T-helper 2 cell treated with Interferon-gamma antibody and Interleukin-4, amounts not matched to agents 5 μg/mL and 100 μg/mL, for 36 hours (primary cell): ENCODE data around the gene TTC17.
"Not testable (repeated sequence)": the region's sequence is repeated elsewhere in the genome, so short reads cannot be mapped to it uniquely, and the experiment has no call there.

ENCODE experiments used
- DNase-seq: peaks from one replicate; pipeline ENCODE4 v3.0.0; 2021; ENCODE audit warnings: low spot score
- H3K27ac Mint-ChIP-seq: one replicate; pipeline ENCODE4 v1.8.0; 2021; ENCODE audit warnings: mild to moderate bottlenecking, mixed read lengths
- H3K27me3 Mint-ChIP-seq: one replicate; pipeline ENCODE4 v1.8.0; 2021; ENCODE audit warnings: low read depth, mixed read lengths
- H3K36me3 Mint-ChIP-seq: one replicate; pipeline ENCODE4 v1.8.0; 2021; ENCODE audit warnings: low read depth, mixed read lengths
- H3K4me1 Mint-ChIP-seq: one replicate; pipeline ENCODE4 v1.8.0; 2021; ENCODE audit warnings: low read depth, mixed read lengths
- H3K4me3 Mint-ChIP-seq: one replicate; pipeline ENCODE4 v1.8.0; 2022; ENCODE audit warnings: mild to moderate bottlenecking, moderate library complexity, mixed read lengths
- H3K9me3 Mint-ChIP-seq: one replicate; pipeline ENCODE4 v1.8.0; 2021; ENCODE audit warnings: mixed read lengths

Gene TTC17, protein sequence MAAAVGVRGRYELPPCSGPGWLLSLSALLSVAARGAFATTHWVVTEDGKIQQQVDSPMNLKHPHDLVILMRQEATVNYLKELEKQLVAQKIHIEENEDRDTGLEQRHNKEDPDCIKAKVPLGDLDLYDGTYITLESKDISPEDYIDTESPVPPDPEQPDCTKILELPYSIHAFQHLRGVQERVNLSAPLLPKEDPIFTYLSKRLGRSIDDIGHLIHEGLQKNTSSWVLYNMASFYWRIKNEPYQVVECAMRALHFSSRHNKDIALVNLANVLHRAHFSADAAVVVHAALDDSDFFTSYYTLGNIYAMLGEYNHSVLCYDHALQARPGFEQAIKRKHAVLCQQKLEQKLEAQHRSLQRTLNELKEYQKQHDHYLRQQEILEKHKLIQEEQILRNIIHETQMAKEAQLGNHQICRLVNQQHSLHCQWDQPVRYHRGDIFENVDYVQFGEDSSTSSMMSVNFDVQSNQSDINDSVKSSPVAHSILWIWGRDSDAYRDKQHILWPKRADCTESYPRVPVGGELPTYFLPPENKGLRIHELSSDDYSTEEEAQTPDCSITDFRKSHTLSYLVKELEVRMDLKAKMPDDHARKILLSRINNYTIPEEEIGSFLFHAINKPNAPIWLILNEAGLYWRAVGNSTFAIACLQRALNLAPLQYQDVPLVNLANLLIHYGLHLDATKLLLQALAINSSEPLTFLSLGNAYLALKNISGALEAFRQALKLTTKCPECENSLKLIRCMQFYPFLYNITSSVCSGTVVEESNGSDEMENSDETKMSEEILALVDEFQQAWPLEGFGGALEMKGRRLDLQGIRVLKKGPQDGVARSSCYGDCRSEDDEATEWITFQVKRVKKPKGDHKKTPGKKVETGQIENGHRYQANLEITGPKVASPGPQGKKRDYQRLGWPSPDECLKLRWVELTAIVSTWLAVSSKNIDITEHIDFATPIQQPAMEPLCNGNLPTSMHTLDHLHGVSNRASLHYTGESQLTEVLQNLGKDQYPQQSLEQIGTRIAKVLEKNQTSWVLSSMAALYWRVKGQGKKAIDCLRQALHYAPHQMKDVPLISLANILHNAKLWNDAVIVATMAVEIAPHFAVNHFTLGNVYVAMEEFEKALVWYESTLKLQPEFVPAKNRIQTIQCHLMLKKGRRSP

DNA sequence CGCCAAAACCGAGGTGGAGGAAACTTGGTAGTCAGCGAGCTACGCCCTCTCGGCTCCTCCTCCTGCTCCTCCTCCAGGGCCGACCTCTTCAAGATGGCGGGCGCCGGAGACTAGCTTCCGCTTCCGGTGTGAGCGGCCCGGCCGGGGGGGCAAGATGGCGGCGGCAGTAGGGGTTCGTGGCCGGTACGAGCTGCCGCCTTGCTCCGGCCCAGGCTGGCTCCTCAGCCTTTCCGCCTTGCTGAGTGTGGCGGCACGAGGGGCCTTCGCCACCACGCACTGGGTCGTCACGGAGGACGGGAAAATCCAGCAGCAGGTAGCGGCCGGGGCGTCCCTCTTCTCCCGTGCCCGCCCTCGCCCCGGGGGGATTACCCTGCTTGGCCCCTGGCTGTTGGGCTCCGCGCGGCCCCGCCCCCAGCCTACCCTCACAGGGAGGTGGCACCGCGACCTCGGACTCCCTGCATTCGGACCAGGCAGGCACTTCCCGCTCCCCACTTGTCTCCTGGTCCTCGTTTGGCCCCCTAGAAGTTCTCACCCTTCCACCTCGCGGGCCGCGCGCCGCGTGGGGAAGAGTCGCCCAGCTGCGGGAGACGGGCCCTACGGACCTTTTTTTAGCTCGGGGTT lies at the start of gene TTC17:
Gene TTC17 (plus strand): TSS at position 120 of the 621 bp plus-strand sequence. CDS start 35 bp downstream, at position 155.
- Mint-ChIP-seq H3K27me3 (no peaks in the 10 kb centered on the region), H3K9me3 (no peaks in the 10 kb centered on the region), H3K27ac (peak within 1 kb of the TSS; percentile 96), H3K4me1 (peaks cover 33% of the 10 kb centered on the region), H3K36me3 (peaks cover 7% of the 10 kb centered on the region), H3K4me3 (peak within 1 kb of the TSS; percentile 90)
- DNase-seq, result peak; percentile 94

DNA sequence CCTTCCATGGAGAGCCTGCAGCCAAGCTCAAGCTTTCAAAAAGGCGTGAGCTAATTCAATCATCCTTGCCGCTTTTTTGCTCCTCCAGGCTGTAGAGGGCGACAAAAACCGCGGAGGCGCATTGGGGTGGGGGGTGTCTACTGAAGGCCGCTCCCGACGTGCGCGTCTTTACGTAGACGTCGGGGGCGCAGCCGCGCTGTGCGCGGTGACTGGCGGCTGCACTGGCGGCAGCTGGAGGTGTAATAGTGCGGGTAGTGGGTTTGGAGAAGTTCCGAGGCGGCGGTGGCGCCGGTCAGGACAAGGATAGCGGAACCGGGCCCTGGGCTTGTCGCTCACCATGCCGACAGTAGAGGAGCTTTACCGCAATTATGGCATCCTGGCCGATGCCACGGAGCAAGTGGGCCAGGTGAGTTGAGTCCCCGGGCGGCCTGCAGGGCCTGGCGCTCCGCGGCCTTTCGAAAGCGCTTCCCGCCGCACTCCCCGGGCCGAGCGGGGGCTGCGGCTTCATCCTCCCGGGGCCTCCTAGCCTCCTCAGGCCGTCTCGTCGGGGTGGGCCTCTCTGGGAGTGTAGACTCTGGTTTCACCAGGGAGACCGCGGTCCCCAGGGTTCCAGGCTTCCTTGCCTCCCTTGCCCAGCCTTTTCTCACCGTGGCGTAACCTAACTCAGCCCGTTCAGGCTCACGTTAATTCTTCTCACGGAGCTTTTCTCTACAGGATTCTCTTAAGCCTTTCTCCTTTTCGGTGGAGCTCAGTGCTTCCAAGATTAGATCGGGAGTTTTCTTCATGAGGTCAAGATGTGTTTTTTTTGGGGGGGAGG lies 46.7 kb upstream of the TTC17 start, which contains the start of gene API5:
Gene API5 (plus strand): TSS at position 206 of the 817 bp plus-strand sequence. CDS start 132 bp downstream, at position 338.
- Mint-ChIP-seq H3K27ac (peak within 1 kb of the TSS; percentile 92), H3K4me1 (peaks cover 35% of the 10 kb centered on the region), H3K9me3 (no peaks in the 10 kb centered on the region), H3K27me3 (no peaks in the 10 kb centered on the region), H3K36me3 (peaks cover 6% of the 10 kb centered on the region), H3K4me3 (peak within 1 kb of the TSS; percentile 93)
- peak; percentile 93 for DNase-seq

DNA sequence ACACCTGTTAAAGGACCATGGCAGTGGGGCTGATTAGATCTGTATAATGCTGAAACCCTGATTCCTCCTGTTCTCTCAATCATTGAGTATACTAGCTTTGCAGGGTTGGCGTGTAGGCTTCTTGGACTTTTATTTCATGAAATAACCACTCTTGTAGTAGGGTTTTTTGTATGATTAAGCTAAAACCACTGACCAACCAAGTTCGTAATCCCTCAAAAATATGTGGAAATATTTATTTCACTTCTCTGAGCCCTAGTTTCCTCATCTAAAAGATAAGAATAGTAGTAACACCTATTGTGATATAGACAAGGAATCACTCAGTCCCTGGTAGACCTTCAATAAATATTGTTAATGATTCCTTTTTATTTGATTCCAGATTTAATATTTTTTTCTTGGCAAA lies 42.8 kb upstream of the TTC17 start:
- Mint-ChIP-seq H3K27me3 (no peaks in the 10 kb centered on the region), H3K9me3 (no peaks in the 10 kb centered on the region), H3K36me3 (peaks cover 16% of the 10 kb centered on the region), H3K4me1 (peaks cover 35% of the 10 kb centered on the region), H3K27ac (no peak overlapping the region), H3K4me3 (no peak overlapping the region)
- no peak for DNase-seq

DNA sequence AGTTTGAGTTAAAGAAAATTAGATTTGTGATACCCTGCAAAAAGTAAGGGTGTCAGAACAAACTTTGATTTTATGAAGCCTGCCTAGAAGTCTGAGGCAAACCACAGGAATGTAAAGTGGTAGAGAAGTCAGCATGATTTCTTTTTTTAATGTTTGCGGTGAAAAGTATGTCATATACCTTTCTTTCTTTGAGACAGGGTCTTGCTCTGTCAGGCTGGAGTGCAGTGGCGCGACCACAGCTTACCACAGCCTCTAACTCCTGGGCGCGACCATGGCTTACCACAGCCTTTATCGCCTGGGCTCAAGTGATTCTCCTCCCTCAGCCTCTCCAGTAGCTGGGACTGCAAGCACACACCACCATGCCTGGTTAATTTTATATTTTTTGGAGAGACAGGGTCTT lies 42.3 kb upstream of the TTC17 start:
- Mint-ChIP-seq H3K4me1 (peaks cover 34% of the 10 kb centered on the region), H3K27ac (no peak overlapping the region), H3K27me3 (no peaks in the 10 kb centered on the region), H3K9me3 (no peaks in the 10 kb centered on the region), H3K36me3 (peaks cover 20% of the 10 kb centered on the region), H3K4me3 (no peak overlapping the region)
- DNase-seq, result no peak

DNA sequence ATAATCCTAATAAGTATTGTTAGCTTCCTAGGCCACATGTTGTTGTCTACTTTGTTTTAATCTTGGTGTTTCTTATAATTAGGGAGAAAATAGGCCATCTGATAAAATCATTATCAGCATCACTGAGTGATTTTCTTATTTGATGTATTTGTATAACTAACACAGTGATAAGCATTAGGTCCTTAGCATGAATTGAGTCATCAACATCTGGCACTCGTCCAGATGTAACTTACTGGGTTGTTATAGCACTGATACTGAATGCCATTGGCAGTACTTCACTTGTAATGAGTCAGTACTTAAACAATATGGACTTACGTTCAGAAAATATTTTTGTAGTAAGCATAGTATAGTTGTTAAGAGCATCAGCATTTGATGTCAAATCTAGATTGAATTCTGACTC lies 30.7 kb upstream of the TTC17 start:
- H3K4me3 Mint-ChIP-seq, result no peak overlapping the region
- H3K36me3 Mint-ChIP-seq, result peaks cover 59% of the 10 kb centered on the region
- no peak for DNase-seq
- no peaks in the 10 kb centered on the region for H3K27me3 Mint-ChIP-seq
- H3K9me3 Mint-ChIP-seq, result no peaks in the 10 kb centered on the region
- H3K27ac Mint-ChIP-seq, result no peak overlapping the region
- peaks cover 2% of the 10 kb centered on the region for H3K4me1 Mint-ChIP-seq

DNA sequence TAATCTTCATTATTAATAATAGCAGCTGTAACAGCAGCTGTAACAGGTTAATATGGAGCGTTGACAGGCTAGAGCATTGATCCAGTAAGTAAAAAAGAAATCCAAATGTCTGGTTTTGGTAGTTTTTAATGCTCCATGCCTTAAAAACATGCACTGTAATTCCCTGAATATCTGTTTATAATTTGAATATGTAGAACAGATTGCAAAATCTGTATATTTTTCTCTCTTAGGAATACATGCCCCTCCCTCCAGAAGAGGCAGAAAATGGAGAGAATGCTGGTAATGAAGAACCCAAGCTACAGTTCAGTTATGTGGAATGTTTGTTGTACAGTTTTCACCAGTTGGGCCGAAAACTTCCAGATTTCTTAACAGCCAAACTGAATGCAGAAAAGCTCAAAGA lies 30.2 kb upstream of the TTC17 start:
- Mint-ChIP-seq H3K4me3 (no peak overlapping the region), H3K36me3 (peaks cover 58% of the 10 kb centered on the region), H3K27ac (no peak overlapping the region), H3K4me1 (peaks cover 2% of the 10 kb centered on the region), H3K27me3 (no peaks in the 10 kb centered on the region), H3K9me3 (no peaks in the 10 kb centered on the region)
- DNase-seq, result no peak

DNA sequence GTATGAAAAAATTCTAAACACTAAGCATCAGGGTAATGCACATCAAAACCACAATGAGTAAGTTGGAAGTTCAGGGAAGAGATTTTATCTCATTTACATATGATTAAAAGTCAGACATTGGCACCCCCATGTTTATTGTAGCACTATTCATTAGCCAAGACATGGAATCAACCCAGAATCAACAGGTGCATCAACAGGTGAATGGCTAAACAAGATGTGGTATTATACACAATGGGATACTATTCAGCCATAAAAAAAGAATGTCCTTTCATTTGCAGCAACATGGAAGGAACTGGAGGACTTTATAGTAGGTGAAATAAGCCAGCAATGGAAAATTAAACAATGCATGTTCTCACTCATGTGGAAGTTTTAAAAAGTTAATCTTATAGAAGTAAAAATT lies 17.6 kb upstream of the TTC17 start:
- Mint-ChIP-seq H3K4me1 (no peaks in the 10 kb centered on the region), H3K4me3 (no peak overlapping the region), H3K27me3 (no peaks in the 10 kb centered on the region), H3K36me3 (peaks cover 43% of the 10 kb centered on the region), H3K9me3 (no peaks in the 10 kb centered on the region), H3K27ac (no peak overlapping the region)
- DNase-seq, result no peak

DNA sequence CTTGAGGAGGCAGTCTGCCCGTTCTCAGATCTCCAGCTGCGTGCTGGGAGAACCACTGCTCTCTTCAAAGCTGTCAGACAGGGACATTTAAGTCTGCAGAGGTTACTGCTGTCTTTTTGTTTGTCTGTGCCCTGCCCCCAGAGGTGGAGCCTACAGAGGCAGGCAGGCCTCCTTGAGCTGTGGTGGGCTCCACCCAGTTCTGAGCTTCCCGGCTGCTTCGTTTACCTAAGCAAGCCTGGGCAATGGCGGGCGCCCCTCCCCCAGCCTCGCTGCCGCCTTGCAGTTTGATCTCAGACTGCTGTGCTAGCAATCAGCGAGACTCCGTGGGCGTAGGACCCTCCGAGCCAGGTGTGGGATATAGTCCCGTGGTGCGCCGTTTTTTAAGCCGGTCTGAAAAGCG lies 7.3 kb upstream of the TTC17 start:
- H3K36me3 Mint-ChIP-seq, H3K9me3 Mint-ChIP-seq, H3K4me1 Mint-ChIP-seq, H3K4me3 Mint-ChIP-seq, H3K27me3 Mint-ChIP-seq, DNase-seq, H3K27ac Mint-ChIP-seq: not testable (repeated sequence)

DNA sequence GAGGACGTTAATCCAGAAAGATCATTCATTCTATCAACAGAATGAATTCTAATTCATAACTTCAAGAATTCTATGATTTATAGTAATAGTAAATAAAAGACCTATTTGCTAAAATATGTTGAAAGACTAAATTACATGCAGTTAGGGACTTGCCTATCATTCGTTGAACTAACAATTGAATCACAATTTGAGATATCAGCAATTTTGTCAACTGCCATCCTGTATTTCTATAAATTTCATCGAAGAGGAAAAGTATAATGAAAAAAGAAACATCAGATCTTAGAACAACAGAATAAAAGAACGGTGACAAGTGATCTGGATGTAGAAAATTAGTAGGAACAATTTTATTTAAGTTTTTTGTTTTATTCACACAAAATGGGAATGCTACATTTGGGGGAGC lies 4.4 kb upstream of the TTC17 start:
- no peak overlapping the region for H3K4me3 Mint-ChIP-seq
- no peak for DNase-seq
- peaks cover 3% of the 10 kb centered on the region for H3K36me3 Mint-ChIP-seq
- no peaks in the 10 kb centered on the region for H3K9me3 Mint-ChIP-seq
- no peak overlapping the region for H3K27ac Mint-ChIP-seq
- H3K4me1 Mint-ChIP-seq, result peaks cover 14% of the 10 kb centered on the region
- no peaks in the 10 kb centered on the region for H3K27me3 Mint-ChIP-seq

DNA sequence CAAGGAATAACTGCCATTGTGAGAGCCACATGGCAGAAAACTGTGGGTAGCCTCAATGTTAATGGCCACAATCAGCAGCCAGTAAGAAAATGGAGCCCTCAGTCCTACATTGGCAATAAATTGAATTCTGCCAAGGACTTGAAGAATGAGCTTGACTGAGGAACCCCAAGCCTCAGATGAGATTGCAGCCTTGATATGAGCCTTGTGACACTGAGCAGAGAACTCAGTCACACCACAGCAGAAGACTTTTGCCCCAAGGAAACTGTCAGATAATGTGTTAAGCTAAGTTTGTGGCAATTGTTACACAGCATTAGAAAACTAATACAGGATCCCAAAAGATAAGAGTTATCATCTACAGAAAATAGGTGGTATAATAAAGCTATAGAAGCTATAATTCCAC lies 2.4 kb upstream of the TTC17 start:
- H3K4me1 Mint-ChIP-seq, result peaks cover 26% of the 10 kb centered on the region
- H3K27ac Mint-ChIP-seq, result no peak overlapping the region
- H3K9me3 Mint-ChIP-seq, result no peaks in the 10 kb centered on the region
- DNase-seq, result no peak
- no peaks in the 10 kb centered on the region for H3K27me3 Mint-ChIP-seq
- peaks cover 3% of the 10 kb centered on the region for H3K36me3 Mint-ChIP-seq
- H3K4me3 Mint-ChIP-seq, result no peak overlapping the region

DNA sequence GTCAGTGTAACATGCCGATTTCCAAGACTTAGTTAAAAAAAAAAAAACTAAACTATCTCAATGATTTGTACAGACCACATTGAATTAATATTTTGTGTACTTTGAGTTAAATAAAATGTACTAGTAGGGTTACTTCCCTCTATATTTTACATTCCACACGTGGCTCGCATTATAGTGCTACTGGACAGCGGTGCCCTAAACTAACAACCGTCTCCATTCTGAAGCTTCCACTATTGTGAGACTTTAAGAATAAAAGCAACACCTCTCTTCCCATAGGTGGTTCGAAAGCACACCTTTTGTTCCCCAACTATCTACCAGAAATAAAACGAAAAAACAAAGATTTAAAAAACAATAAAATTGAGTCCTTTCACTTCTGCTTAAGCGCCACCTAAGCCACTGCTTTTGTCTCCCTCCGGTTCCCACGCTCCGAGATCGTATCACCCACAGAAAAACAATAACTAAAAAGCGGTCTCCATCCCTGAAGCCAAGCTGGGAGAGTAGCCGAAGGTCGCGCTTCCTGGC lies 380 bp upstream of the TTC17 start:
- DNase-seq, result no peak
- Mint-ChIP-seq H3K9me3 (no peaks in the 10 kb centered on the region), H3K36me3 (peaks cover 2% of the 10 kb centered on the region), H3K4me1 (peaks cover 31% of the 10 kb centered on the region), H3K27ac (peak overlapping the region; percentile 96), H3K27me3 (no peaks in the 10 kb centered on the region), H3K4me3 (peak overlapping the region; percentile 90)

DNA sequence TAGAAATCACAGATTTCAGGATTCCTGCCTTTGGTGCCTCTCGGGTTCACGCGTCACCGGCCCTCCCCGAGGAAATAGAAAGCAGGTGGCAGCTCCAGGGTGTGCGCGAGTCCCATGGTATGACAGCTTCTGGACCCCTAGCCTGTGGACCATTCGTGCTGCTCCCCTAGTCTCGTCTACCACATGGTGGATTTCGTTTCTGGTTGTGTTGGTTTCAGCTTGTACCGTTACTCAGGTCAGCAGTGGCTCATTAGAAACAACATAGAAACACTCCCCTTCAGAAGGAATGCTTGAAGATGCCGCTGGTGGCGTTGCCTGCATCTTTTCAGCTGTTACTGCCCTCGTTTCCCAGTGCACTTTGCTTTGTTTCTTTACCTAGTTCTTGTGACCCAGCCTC lies 700 bp downstream of the TTC17 start:
- no peak for DNase-seq
- no peaks in the 10 kb centered on the region for H3K27me3 Mint-ChIP-seq
- H3K4me3 Mint-ChIP-seq, result peak overlapping the region; percentile 90
- H3K9me3 Mint-ChIP-seq, result no peaks in the 10 kb centered on the region
- H3K27ac Mint-ChIP-seq, result peak overlapping the region; percentile 96
- peaks cover 33% of the 10 kb centered on the region for H3K4me1 Mint-ChIP-seq
- H3K36me3 Mint-ChIP-seq, result peaks cover 11% of the 10 kb centered on the region
